ENCODE data around the gene FBXO24.

GRCh38 chr7:100556541-100556940 is 29.6 kb upstream of the FBXO24 start:
- TF ChIP-seq, protein P1, sequence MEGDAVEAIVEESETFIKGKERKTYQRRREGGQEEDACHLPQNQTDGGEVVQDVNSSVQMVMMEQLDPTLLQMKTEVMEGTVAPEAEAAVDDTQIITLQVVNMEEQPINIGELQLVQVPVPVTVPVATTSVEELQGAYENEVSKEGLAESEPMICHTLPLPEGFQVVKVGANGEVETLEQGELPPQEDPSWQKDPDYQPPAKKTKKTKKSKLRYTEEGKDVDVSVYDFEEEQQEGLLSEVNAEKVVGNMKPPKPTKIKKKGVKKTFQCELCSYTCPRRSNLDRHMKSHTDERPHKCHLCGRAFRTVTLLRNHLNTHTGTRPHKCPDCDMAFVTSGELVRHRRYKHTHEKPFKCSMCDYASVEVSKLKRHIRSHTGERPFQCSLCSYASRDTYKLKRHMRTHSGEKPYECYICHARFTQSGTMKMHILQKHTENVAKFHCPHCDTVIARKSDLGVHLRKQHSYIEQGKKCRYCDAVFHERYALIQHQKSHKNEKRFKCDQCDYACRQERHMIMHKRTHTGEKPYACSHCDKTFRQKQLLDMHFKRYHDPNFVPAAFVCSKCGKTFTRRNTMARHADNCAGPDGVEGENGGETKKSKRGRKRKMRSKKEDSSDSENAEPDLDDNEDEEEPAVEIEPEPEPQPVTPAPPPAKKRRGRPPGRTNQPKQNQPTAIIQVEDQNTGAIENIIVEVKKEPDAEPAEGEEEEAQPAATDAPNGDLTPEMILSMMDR (IDR thresholded peaks at IDR 0.05; ENCODE audit: poor library complexity): no peak
- TF ChIP-seq EZH2phosphoT487 (IDR thresholded peaks at IDR 0.05; ENCODE audit: low read depth, severe bottlenecking, unreplicated experiment): no peak
- no peak for TF ChIP-seq EZH2 (IDR thresholded peaks at IDR 0.05; ENCODE audit: borderline replicate concordance)

Data from hepatocyte (in vitro differentiated cells).